Neural progenitor cell (in vitro differentiated cells): ENCODE results near the gene KLHL12.

Source experiments
- EZH2phosphoT487 ChIP-seq: fragments of 200-600 bp; sonication (generic); IDR thresholded peaks from 2 replicates; pipeline ENCODE4 v1.6.1; 2017; ENCODE audit warnings: antibody characterized with exemption
- TF ChIP-seq, protein P1 (sequence below): fragments of 200-600 bp; sonication (generic); IDR thresholded peaks from 2 replicates; pipeline ENCODE4 v1.5.1; 2017; ENCODE audit warnings: antibody characterized with exemption, mild to moderate bottlenecking

DNA sequence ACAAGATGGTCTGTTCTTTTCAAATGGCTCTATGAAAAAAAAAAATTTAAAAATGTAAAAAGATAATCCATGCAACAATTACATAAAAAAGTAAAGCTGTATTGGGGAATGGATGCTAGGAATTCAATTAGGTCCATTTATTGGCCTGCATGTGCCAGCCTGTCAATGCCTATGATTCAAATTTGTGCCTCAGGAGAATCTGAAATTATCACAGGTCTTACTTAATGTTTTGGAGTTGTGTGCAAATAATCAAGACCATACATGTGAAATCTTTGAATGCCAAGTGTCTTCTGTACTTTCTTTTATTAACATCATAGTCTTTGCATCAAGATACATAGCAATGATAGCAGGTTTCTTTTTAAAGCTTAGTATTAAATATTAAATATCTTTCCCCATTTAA is 13.5 kb upstream of the KLHL12 start:
- TF ChIP-seq, protein P1, sequence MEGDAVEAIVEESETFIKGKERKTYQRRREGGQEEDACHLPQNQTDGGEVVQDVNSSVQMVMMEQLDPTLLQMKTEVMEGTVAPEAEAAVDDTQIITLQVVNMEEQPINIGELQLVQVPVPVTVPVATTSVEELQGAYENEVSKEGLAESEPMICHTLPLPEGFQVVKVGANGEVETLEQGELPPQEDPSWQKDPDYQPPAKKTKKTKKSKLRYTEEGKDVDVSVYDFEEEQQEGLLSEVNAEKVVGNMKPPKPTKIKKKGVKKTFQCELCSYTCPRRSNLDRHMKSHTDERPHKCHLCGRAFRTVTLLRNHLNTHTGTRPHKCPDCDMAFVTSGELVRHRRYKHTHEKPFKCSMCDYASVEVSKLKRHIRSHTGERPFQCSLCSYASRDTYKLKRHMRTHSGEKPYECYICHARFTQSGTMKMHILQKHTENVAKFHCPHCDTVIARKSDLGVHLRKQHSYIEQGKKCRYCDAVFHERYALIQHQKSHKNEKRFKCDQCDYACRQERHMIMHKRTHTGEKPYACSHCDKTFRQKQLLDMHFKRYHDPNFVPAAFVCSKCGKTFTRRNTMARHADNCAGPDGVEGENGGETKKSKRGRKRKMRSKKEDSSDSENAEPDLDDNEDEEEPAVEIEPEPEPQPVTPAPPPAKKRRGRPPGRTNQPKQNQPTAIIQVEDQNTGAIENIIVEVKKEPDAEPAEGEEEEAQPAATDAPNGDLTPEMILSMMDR = no peak
- no peak for TF ChIP-seq EZH2phosphoT487
